Mononuclear cell (primary cell): Measurements from ENCODE around the gene CAPN14. TPM values are rescaled to one million over a fixed set of nuclear protein-coding genes. Genes with fewer than 3 reads are reported as not detected.

Experiments
- H3K27me3 ChIP-seq: 2 replicates; pipeline ENCODE4 v1.6.0; 2011; ENCODE audit warnings: low read length, control low read depth; ENCODE audit not compliant: insufficient read depth
- H3K4me1 ChIP-seq: 2 replicates; pipeline ENCODE4 v1.5.1; 2011; ENCODE audit warnings: mild to moderate bottlenecking, low read length, control low read depth; ENCODE audit not compliant: insufficient read depth
- H3K4me3 ChIP-seq: 2 replicates; pipeline ENCODE4 v1.5.1; 2011; ENCODE audit warnings: mild to moderate bottlenecking, low read length, moderate library complexity
- H3K9me3 ChIP-seq: 2 replicates; pipeline ENCODE4 v1.5.1; 2011; ENCODE audit warnings: low read depth, mild to moderate bottlenecking, control low read depth, low read length
- total RNA-seq: library from RNA; depleted of rRNA; stranded (reverse); fragments of >200 nt; gene quantifications from one replicate; pipeline ENCODE4 v1.2.3, GENCODE V29; 2012

Gene CAPN14
- total RNA-seq, 1 donor = 0.21 TPM

GRCh38 chr2:31222071-31222470 lies 4.8 kb upstream of the CAPN14 start:
- Histone ChIP-seq H3K4me3 (no peak overlapping the region), H3K4me1 (peaks cover 54% of the 10 kb centered on the region), H3K27me3 (no peaks in the 10 kb centered on the region), H3K9me3 (no peaks in the 10 kb centered on the region)

GRCh38 chr2:31221544-31221943 lies 4.2 kb upstream of the CAPN14 start:
- Histone ChIP-seq H3K27me3 (no peaks in the 10 kb centered on the region), H3K4me3 (no peak overlapping the region), H3K9me3 (no peaks in the 10 kb centered on the region), H3K4me1 (peaks cover 60% of the 10 kb centered on the region)

GRCh38 chr2:31219131-31219969 lies 2.0 kb upstream of the CAPN14 start:
- H3K4me1 ChIP-seq = peaks cover 69% of the 10 kb centered on the region
- H3K9me3 ChIP-seq = no peaks in the 10 kb centered on the region
- H3K4me3 ChIP-seq = no peak overlapping the region
- no peaks in the 10 kb centered on the region for H3K27me3 ChIP-seq

GRCh38 chr2:31216734-31217133 lies 581 bp downstream of the CAPN14 start:
- no peaks in the 10 kb centered on the region for H3K27me3 ChIP-seq
- no peaks in the 10 kb centered on the region for H3K9me3 ChIP-seq
- no peak overlapping the region for H3K4me3 ChIP-seq
- peaks cover 61% of the 10 kb centered on the region for H3K4me1 ChIP-seq

- H3K4me1 ChIP-seq = peaks cover 42% of the 10 kb centered on the region
- H3K9me3 ChIP-seq = no peaks in the 10 kb centered on the region
- H3K27me3 ChIP-seq = no peaks in the 10 kb centered on the region
- no peak overlapping the region for H3K4me3 ChIP-seq
These were observed 2.8 kb downstream of the CAPN14 start for GRCh38 chr2:31214444-31214915.

- H3K4me1 ChIP-seq = peaks cover 35% of the 10 kb centered on the region
- no peaks in the 10 kb centered on the region for H3K27me3 ChIP-seq
These were observed 3.5 kb downstream of the CAPN14 start for GRCh38 chr2:31213601-31214443.

GRCh38 chr2:31212659-31213600 lies 4.4 kb downstream of the CAPN14 start:
- no peaks in the 10 kb centered on the region for H3K9me3 ChIP-seq
- H3K4me1 ChIP-seq = peaks cover 27% of the 10 kb centered on the region
- H3K4me3 ChIP-seq = no peak overlapping the region
- H3K27me3 ChIP-seq = no peaks in the 10 kb centered on the region

More at GRCh38 chr2:31213601-31214443, 3.5 kb downstream of the CAPN14 start:
- H3K9me3 ChIP-seq = no peaks in the 10 kb centered on the region
- H3K4me3 ChIP-seq = no peak overlapping the region

- Histone ChIP-seq H3K4me3 (no peak overlapping the region), H3K27me3 (no peaks in the 10 kb centered on the region), H3K9me3 (no peaks in the 10 kb centered on the region), H3K4me1 (no peaks in the 10 kb centered on the region)
These were observed 9.1 kb downstream of the CAPN14 start for GRCh38 chr2:31208240-31208639.

- no peak overlapping the region for H3K4me3 ChIP-seq
- no peaks in the 10 kb centered on the region for H3K4me1 ChIP-seq
- H3K27me3 ChIP-seq = no peaks in the 10 kb centered on the region
- no peaks in the 10 kb centered on the region for H3K9me3 ChIP-seq
These were observed 9.5 kb downstream of the CAPN14 start for GRCh38 chr2:31207790-31208189.

- H3K4me1 ChIP-seq = no peaks in the 10 kb centered on the region
- H3K4me3 ChIP-seq = no peak overlapping the region
- H3K27me3 ChIP-seq = no peaks in the 10 kb centered on the region
- H3K9me3 ChIP-seq = no peaks in the 10 kb centered on the region
These were observed 11.7 kb downstream of the CAPN14 start for GRCh38 chr2:31205613-31206012.

GRCh38 chr2:31205186-31205585 lies 12.1 kb downstream of the CAPN14 start:
- H3K4me3 ChIP-seq = no peak overlapping the region
- no peaks in the 10 kb centered on the region for H3K4me1 ChIP-seq
- H3K9me3 ChIP-seq = no peaks in the 10 kb centered on the region
- H3K27me3 ChIP-seq = no peaks in the 10 kb centered on the region

GRCh38 chr2:31204783-31205182 lies 12.5 kb downstream of the CAPN14 start:
- Histone ChIP-seq H3K27me3 (no peaks in the 10 kb centered on the region), H3K9me3 (no peaks in the 10 kb centered on the region), H3K4me1 (no peaks in the 10 kb centered on the region), H3K4me3 (no peak overlapping the region)

GRCh38 chr2:31203916-31204315 lies 13.4 kb downstream of the CAPN14 start:
- no peaks in the 10 kb centered on the region for H3K27me3 ChIP-seq
- no peaks in the 10 kb centered on the region for H3K9me3 ChIP-seq
- no peaks in the 10 kb centered on the region for H3K4me1 ChIP-seq
- H3K4me3 ChIP-seq = no peak overlapping the region

GRCh38 chr2:31202833-31203232 lies 14.5 kb downstream of the CAPN14 start:
- H3K4me1 ChIP-seq = no peaks in the 10 kb centered on the region
- no peak overlapping the region for H3K4me3 ChIP-seq
- H3K9me3 ChIP-seq = no peaks in the 10 kb centered on the region
- no peaks in the 10 kb centered on the region for H3K27me3 ChIP-seq
